T-helper 2 cell treated with Interferon-gamma antibody and Interleukin-4, amounts not matched to agents 5 μg/mL and 100 μg/mL, for 36 hours (primary cell): ENCODE data around the gene STAB2.

Experiments used
- DNase-seq: peaks from one replicate; pipeline ENCODE4 v3.0.0; 2021; ENCODE audit warnings: low spot score
- H3K27ac Mint-ChIP-seq: one replicate; pipeline ENCODE4 v1.8.0; 2021; ENCODE audit warnings: mild to moderate bottlenecking, mixed read lengths
- H3K27me3 Mint-ChIP-seq: one replicate; pipeline ENCODE4 v1.8.0; 2021; ENCODE audit warnings: low read depth, mixed read lengths
- H3K36me3 Mint-ChIP-seq: one replicate; pipeline ENCODE4 v1.8.0; 2021; ENCODE audit warnings: low read depth, mixed read lengths
- H3K4me1 Mint-ChIP-seq: one replicate; pipeline ENCODE4 v1.8.0; 2021; ENCODE audit warnings: low read depth, mixed read lengths
- H3K4me3 Mint-ChIP-seq: one replicate; pipeline ENCODE4 v1.8.0; 2022; ENCODE audit warnings: mild to moderate bottlenecking, moderate library complexity, mixed read lengths
- H3K9me3 Mint-ChIP-seq: one replicate; pipeline ENCODE4 v1.8.0; 2021; ENCODE audit warnings: mixed read lengths

Gene STAB2

DNA sequence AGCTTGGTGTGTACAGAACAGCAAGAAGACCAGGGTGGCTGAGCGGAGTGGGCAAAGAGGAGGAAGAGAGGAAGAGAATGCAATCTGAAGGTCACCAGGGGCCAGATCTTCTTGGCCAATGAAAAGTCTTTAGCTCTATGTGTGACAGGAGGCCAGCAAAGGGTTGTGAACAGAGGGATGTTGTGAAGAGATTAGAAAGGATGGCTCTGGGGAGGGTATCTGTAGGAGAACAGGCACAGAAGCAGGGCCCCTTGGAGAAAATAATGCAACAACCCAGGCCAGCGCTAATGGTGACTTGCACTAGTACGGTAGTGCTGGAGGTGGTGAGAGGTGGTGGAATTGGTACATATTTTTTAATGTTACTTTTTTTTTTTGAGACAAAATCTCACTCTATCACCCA, 156.7 kb downstream of the STAB2 start:
- H3K36me3 Mint-ChIP-seq: no peaks in the 10 kb centered on the region
- no peak for DNase-seq
- no peak overlapping the region for H3K4me3 Mint-ChIP-seq
- H3K27ac Mint-ChIP-seq: no peak overlapping the region
- no peaks in the 10 kb centered on the region for H3K27me3 Mint-ChIP-seq
- no peaks in the 10 kb centered on the region for H3K9me3 Mint-ChIP-seq
- H3K4me1 Mint-ChIP-seq: no peaks in the 10 kb centered on the region

DNA sequence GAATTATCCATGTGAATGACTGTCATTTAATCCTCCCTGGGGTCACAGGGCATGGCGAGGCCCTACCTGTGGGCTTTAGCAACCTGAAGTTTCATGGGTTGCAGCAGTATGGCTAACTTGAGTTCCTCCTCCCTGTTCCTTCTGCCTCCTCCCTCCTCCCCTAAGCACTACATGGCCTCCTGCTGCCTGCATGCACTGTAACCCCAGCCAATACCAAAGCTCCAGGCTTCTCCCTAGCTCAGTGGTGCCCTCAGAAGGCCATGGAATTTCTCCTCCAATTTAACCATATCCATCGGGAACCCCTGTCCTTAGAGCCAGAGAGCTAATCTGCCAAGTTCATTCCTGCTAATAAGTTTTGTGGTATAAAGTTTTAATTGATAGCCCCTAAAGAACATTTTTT, 158.9 kb downstream of the STAB2 start:
- H3K9me3 Mint-ChIP-seq: no peaks in the 10 kb centered on the region
- H3K4me3 Mint-ChIP-seq: no peak overlapping the region
- H3K27ac Mint-ChIP-seq: no peak overlapping the region
- H3K27me3 Mint-ChIP-seq: no peaks in the 10 kb centered on the region
- no peaks in the 10 kb centered on the region for H3K4me1 Mint-ChIP-seq
- H3K36me3 Mint-ChIP-seq: no peaks in the 10 kb centered on the region
- DNase-seq: no peak

DNA sequence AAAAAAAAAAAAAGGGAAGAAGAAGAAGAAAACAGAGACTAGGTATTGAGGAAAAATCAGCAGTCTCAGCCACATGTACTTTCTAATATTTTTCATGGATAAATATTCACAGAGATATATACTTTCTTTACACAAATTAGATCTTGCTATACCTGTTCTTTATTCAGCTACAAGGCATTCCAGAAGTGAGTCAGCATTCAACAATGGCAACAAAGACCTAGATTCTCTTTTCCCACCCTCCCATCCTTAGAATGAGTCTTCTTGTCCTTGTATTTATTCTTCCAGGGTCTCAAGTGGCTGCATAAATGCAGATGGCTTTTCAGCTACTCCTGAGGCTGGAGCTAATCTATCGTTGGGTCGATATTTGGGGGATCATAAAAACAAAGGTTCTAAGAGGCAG, 160.9 kb downstream of the STAB2 start:
- Mint-ChIP-seq H3K4me1 (no peaks in the 10 kb centered on the region), H3K27ac (no peak overlapping the region), H3K27me3 (no peaks in the 10 kb centered on the region), H3K9me3 (no peaks in the 10 kb centered on the region), H3K36me3 (no peaks in the 10 kb centered on the region), H3K4me3 (no peak overlapping the region)
- no peak for DNase-seq

DNA sequence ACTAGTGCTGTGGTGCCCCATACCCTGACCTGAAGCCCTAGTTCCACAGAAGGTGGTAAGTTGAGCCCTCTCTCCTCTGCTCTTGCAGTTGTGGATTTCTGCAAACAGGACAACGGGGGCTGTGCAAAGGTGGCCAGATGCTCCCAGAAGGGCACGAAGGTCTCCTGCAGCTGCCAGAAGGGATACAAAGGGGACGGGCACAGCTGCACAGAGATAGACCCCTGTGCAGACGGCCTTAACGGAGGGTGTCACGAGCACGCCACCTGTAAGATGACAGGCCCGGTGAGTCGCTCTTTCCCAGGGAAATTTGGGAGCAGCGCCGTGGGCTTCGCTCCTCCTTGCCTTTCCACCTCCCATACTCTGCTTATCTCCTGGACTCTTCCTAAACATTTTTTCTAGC, 161.8 kb downstream of the STAB2 start:
- H3K27me3 Mint-ChIP-seq: no peaks in the 10 kb centered on the region

DNA sequence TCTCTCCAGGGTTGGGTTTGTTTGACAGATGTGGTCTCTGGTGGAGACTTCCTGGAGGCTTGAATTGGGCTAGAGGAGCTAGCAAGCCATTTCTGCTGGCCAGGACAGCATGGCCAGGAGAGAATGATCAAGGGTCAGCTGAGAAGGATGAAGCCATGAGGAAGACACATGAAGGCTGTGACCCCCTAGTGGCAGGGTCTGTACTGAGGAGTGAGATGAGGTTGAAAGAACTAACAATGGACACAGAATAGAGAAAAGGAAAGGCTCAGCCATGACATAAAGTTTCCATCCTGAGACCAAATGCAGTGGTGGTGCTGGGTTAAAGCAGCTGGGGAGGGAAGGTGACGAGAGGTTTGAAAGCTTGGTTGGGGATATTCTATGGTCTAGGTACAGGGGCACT, 164.1 kb downstream of the STAB2 start:
- Mint-ChIP-seq H3K36me3 (no peaks in the 10 kb centered on the region), H3K4me3 (no peak overlapping the region), H3K9me3 (no peaks in the 10 kb centered on the region), H3K4me1 (no peaks in the 10 kb centered on the region), H3K27me3 (no peaks in the 10 kb centered on the region), H3K27ac (no peak overlapping the region)
- no peak for DNase-seq

More for the DNA sequence above, 161.8 kb downstream of the STAB2 start:
- H3K27ac Mint-ChIP-seq: no peak overlapping the region
- no peaks in the 10 kb centered on the region for H3K4me1 Mint-ChIP-seq
- no peaks in the 10 kb centered on the region for H3K9me3 Mint-ChIP-seq
- DNase-seq: no peak
- H3K36me3 Mint-ChIP-seq: no peaks in the 10 kb centered on the region
- no peak overlapping the region for H3K4me3 Mint-ChIP-seq

DNA sequence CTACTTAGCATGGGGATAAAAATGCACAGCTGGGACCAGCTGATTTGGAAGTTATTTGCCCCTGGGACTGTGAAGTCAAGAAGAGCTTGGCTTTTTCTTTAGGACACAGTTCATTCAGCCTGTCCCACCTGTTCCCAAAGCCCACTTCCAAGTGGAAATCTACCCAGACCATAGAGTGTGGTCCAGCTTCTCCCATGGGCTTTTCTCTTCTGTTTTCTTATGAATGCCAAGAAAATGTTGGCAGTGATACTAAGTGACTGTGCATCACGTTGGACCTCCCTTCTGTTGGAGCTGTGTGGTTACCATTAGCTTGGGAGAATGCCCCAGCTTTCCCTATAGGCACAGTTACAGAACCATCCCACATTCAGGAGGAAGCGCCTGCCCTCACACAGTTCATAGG, 164.5 kb downstream of the STAB2 start:
- Mint-ChIP-seq H3K4me1 (no peaks in the 10 kb centered on the region), H3K36me3 (no peaks in the 10 kb centered on the region), H3K27me3 (no peaks in the 10 kb centered on the region), H3K9me3 (no peaks in the 10 kb centered on the region), H3K4me3 (no peak overlapping the region), H3K27ac (no peak overlapping the region)
- DNase-seq: no peak

DNA sequence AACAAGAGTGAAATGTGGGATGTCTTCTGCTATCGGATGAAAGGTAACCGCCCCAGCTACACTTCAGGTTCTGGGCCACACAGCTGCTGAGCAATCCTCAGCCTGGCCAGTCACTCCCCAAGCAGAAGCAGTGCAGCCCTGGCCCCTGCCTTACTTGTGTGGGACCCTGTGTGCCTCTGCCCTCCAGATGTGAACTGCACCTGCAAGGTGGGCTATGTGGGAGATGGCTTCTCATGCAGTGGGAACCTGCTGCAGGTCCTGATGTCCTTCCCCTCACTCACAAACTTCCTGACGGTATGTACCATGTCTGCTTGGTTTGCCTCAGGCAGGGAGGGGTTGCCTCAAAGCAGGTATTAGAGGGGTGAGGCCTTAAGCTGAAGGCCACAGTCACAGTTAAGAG, 168.4 kb downstream of the STAB2 start:
- H3K4me1 Mint-ChIP-seq: no peaks in the 10 kb centered on the region
- H3K4me3 Mint-ChIP-seq: no peak overlapping the region
- H3K27ac Mint-ChIP-seq: no peak overlapping the region
- H3K9me3 Mint-ChIP-seq: no peaks in the 10 kb centered on the region
- no peak for DNase-seq
- no peaks in the 10 kb centered on the region for H3K27me3 Mint-ChIP-seq
- no peaks in the 10 kb centered on the region for H3K36me3 Mint-ChIP-seq

DNA sequence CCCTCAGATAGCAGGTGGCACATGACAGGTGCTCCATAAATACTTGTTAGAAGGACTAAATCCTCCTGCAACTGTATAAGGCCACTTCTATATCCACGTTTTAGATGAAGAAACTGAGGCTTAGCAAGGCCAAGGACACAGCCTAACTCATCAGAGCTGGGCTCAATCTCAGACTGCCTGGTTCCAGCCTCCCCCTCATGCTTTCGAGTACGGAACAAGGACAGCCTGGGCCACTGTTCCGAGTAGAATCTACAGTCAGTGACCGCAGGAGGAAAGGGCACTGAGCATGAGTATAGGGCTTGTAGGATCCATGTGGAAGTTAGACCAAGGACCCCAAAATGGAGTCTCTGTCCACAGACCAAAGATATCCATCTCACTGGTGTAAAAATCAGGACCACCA, 169.4 kb downstream of the STAB2 start:
- Mint-ChIP-seq H3K4me1 (no peaks in the 10 kb centered on the region), H3K9me3 (no peaks in the 10 kb centered on the region), H3K4me3 (no peak overlapping the region)

DNA sequence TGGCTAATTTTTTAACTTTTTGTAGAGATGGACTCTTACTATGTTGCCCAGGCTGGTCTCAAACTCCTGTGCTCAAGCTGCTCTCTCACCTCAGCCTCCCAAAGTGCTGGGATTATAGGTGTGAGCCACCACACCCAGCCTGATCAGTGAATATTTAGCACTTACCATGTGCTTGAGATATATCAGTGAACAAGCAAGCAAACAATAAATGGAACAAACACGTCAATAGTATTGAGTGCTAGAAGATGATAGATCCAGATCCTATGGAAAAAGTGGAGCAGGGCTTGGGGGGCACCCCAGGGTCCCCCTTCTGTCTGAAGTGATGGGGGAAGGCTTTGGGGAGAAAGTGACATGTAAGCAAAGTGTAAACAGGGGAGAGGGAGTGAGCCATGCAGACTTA, 170.2 kb downstream of the STAB2 start:
- H3K27ac Mint-ChIP-seq: no peak overlapping the region
- H3K9me3 Mint-ChIP-seq: no peaks in the 10 kb centered on the region
- H3K4me1 Mint-ChIP-seq: no peaks in the 10 kb centered on the region
- no peaks in the 10 kb centered on the region for H3K27me3 Mint-ChIP-seq
- no peak overlapping the region for H3K4me3 Mint-ChIP-seq
- no peak for DNase-seq
- H3K36me3 Mint-ChIP-seq: no peaks in the 10 kb centered on the region

More for the DNA sequence above, 169.4 kb downstream of the STAB2 start:
- Mint-ChIP-seq H3K36me3 (no peaks in the 10 kb centered on the region), H3K27ac (no peak overlapping the region), H3K27me3 (no peaks in the 10 kb centered on the region)
- DNase-seq: no peak

DNA sequence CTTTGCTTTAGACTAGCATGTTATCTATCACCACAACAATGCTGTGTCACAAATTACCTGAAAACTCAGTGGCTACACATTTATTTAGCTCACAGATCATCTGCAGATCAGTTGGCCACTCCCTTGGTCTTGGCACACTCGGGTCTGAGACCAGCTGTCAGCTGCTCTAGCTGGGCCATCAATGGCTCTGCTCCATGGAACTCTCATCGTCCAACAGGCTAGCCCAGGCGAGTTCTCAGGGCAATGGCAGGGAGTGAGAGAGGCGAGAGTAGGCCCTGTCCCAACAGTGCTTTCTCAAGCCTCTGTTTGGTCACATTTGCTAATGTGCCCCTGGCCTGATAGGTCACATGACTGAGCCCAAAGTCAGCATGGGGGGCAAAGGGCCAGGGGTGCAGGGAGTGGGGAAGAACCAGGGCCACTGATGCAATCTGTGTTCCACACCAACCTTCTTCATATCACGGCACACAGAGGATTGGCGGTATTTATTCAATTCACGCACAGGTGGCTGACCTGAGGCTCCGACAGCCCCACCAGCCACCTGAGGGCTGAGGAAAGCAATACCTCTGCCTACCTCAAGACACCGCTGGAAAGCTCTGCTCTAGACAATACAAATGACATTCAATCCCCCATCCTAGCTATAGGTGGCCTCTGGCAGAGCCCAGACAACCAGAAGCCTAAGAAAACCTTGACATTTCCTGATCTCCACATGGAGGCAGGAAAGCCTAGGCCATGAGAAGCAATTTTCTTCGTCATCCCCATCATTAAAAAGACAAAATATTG, 171.4 kb downstream of the STAB2 start:
- H3K4me1 Mint-ChIP-seq: no peaks in the 10 kb centered on the region
- no peak for DNase-seq
- H3K9me3 Mint-ChIP-seq: no peaks in the 10 kb centered on the region
- H3K27ac Mint-ChIP-seq: no peak overlapping the region
- no peaks in the 10 kb centered on the region for H3K36me3 Mint-ChIP-seq
- no peak overlapping the region for H3K4me3 Mint-ChIP-seq
- no peaks in the 10 kb centered on the region for H3K27me3 Mint-ChIP-seq

DNA sequence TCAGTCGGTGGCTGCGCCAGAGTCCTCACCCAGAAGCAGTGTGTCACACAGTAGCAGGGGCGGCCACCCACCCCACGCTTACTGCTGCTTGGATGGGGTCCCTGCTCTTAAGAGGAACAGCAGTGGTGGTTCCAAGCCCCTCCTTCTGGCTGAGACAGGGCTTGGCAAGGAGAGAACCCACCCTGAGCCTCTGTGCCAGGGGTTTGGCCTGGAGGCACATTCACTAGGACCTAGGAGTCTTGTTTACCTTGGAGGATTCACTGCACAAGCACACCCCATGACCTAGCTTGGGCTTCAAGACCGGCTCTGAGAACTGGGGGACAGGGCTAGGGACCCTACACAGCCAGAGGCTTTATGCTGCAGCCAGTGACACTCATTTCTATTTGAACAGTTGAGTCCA, 175.4 kb downstream of the STAB2 start:
- no peaks in the 10 kb centered on the region for H3K27me3 Mint-ChIP-seq

DNA sequence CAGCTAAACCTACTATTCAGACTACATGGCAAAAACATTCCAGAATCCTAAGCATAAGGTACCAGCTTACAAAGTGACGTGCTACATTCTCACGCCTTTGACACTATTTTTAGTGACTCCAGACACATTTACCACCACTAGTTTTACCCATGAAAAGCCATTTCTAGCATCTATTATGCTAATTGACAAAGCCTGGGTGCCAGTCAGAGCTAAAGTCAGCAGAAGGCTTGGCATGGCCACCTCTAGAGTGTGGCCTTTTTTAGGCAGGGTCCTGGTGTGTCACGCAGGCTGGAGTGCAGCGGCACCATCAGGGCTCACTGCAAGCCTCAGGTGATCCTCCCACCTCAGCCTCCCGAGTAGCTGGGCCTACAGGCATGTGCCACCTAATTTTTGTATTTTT, 178.2 kb downstream of the STAB2 start:
- H3K4me3 Mint-ChIP-seq: no peak overlapping the region
- H3K9me3 Mint-ChIP-seq: no peaks in the 10 kb centered on the region
- no peaks in the 10 kb centered on the region for H3K36me3 Mint-ChIP-seq
- DNase-seq: no peak
- no peaks in the 10 kb centered on the region for H3K27me3 Mint-ChIP-seq
- H3K4me1 Mint-ChIP-seq: no peaks in the 10 kb centered on the region
- no peak overlapping the region for H3K27ac Mint-ChIP-seq

More for the DNA sequence above, 175.4 kb downstream of the STAB2 start:
- Mint-ChIP-seq H3K36me3 (no peaks in the 10 kb centered on the region), H3K4me1 (no peaks in the 10 kb centered on the region), H3K4me3 (no peak overlapping the region), H3K27ac (no peak overlapping the region), H3K9me3 (no peaks in the 10 kb centered on the region)
- no peak for DNase-seq

DNA sequence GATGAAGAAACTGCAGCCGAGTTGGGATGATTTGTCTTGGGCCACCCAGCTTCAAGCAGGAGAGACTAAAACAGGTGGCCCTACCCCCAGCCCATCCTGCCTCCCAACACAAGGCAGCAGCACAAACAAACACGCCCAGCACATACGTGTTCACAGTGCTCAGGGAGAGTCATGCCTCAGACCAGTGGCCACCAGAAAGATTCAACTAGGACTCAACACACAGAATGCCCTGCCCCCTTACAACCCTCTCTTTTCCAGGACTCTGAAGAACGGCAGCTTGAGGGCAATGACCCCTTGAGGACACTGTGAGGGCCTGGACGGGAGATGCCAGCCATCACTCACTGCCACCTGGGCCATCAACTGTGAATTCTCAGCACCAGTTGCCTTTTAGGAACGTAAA, 179.0 kb downstream of the STAB2 start:
- no peak overlapping the region for H3K4me3 Mint-ChIP-seq
- H3K27me3 Mint-ChIP-seq: no peaks in the 10 kb centered on the region

DNA sequence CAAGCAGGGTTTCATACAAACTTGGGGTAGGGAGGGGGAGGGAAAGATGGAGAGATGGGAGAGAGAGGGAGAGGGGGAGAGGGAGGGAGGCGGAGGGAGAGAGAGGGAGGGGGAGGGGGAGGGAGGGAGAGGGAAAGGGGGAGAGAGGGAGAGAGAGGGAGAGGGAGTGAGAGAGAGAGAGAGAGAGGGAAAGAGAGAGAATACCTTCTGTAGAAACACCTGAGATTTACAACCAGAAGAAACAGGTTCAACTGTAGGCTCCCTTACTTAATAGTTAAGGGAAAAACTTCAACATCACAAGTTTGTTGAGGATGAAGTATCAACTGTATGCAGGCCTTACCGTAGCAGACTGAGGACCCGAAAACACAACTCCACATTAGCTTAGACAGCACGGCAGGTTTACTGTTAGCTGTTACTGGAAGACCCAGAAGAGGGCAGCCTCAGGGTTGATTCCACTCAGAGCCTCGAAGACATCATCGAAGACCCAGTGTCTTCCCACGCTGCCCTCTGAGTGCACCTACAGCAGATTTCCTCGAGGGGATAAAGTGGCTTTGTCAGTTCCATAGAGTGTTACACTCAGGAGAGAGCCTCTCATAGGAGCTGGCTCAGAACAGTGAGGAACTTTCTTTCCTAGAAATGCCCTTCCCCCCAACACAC, 181.5 kb downstream of the STAB2 start:
- Mint-ChIP-seq H3K4me1 (no peaks in the 10 kb centered on the region), H3K36me3 (no peaks in the 10 kb centered on the region), H3K9me3 (no peaks in the 10 kb centered on the region), H3K4me3 (no peak overlapping the region), H3K27me3 (no peaks in the 10 kb centered on the region), H3K27ac (no peak overlapping the region)
- no peak for DNase-seq

More for the DNA sequence above, 179.0 kb downstream of the STAB2 start:
- no peak for DNase-seq
- no peaks in the 10 kb centered on the region for H3K4me1 Mint-ChIP-seq
- H3K36me3 Mint-ChIP-seq: no peaks in the 10 kb centered on the region
- H3K27ac Mint-ChIP-seq: no peak overlapping the region
- H3K9me3 Mint-ChIP-seq: no peaks in the 10 kb centered on the region
